ENCODE measurements around the gene TIMM21. TPM values are rescaled to one million over a fixed set of nuclear protein-coding genes. Genes with fewer than 3 reads are reported as not detected.

Gene TIMM21
- polyA plus RNA-seq: 59.2 and 73.8 TPM in 2 replicates
- polyA minus RNA-seq: 34.1 and 48.3 TPM in 2 replicates

GRCh38 chr18:74147779-74148542, at the start of gene TIMM21, which contains the start of gene FBXO15:
Gene TIMM21, plus strand, starts transcription at chr18:74148523. Its CDS starts 286 bp downstream, at chr18:74148809.
Gene FBXO15, minus strand, starts transcription at chr18:74147834. Its CDS starts 49 bp downstream, at chr18:74147785.
- H4K20me1 ChIP-seq (ENCODE audit: insufficient read depth): no peaks in the 10 kb centered on the region
- peak within 1 kb of the TSS; percentile 80 for H3K4me2 ChIP-seq (ENCODE audit: low read length)
- no peaks in the 10 kb centered on the region for H3F3A ChIP-seq (ENCODE audit: insufficient read depth, low read length, poor library complexity, severe bottlenecking)
- peak within 1 kb of the TSS; percentile 73 for H3K9ac ChIP-seq (ENCODE audit: low read length)
- peaks cover 28% of the 10 kb centered on the region for H3K79me2 ChIP-seq (replicated peaks; ENCODE audit: insufficient read depth, low read length)
- H3K36me3 ChIP-seq (ENCODE audit: insufficient read depth, low read length): no peaks in the 10 kb centered on the region
- TF ChIP-seq SMC3 (conservative IDR thresholded peaks at IDR 0.05; ENCODE audit: poor library complexity): peak; percentile 40
- no peak for TF ChIP-seq REST (IDR thresholded peaks at IDR 0.05; ENCODE audit: borderline replicate concordance)
- no peak for TF ChIP-seq EZH2 (IDR thresholded peaks at IDR 0.05; ENCODE audit: borderline replicate concordance, insufficient read depth, low read length, poor library complexity, severe bottlenecking)
- peak; percentile 41 for TF ChIP-seq RAD21 (conservative IDR thresholded peaks at IDR 0.05)
- TF ChIP-seq EP300 (conservative IDR thresholded peaks at IDR 0.05; ENCODE audit: poor library complexity, severe bottlenecking): peak; percentile 21
- TF ChIP-seq POLR2AphosphoS5 (IDR thresholded peaks at IDR 0.05): peak; percentile 86
- TF ChIP-seq CTCF (IDR thresholded peaks at IDR 0.05; ENCODE audit: poor library complexity, severe bottlenecking): peak; percentile 24
- TF ChIP-seq MXI1 (conservative IDR thresholded peaks at IDR 0.05; ENCODE audit: poor library complexity, severe bottlenecking): no peak
- TF ChIP-seq TAF1 (IDR thresholded peaks at IDR 0.05; ENCODE audit: low read depth): peak; percentile 82
- peak within 1 kb of the TSS; percentile 71 for H3K4me3 ChIP-seq (ENCODE audit: low read length)
- no peaks in the 10 kb centered on the region for H3K9me2 ChIP-seq (ENCODE audit: insufficient read depth, low read length)
- H3K27me3 ChIP-seq (ENCODE audit: insufficient read depth, low read depth, low read length): no peaks in the 10 kb centered on the region
- H3K9me3 ChIP-seq (ENCODE audit: low read length): no peaks in the 10 kb centered on the region
- H2AFZ ChIP-seq (ENCODE audit: low read depth, low read length): peak within 1 kb of the TSS; percentile 92
- H3K27ac ChIP-seq (ENCODE audit: low read length): peak within 1 kb of the TSS; percentile 87

- H3K27ac ChIP-seq (ENCODE audit: low read length): no peak overlapping the region
- peaks cover 6% of the 10 kb centered on the region for H3K9me3 ChIP-seq (ENCODE audit: low read length)
- H3K27me3 ChIP-seq (ENCODE audit: insufficient read depth, low read depth, low read length): no peaks in the 10 kb centered on the region
- no peaks in the 10 kb centered on the region for H3K9me2 ChIP-seq (ENCODE audit: insufficient read depth, low read length)
- H2AFZ ChIP-seq (ENCODE audit: low read depth, low read length): no peak overlapping the region
- H3K4me3 ChIP-seq (ENCODE audit: low read length): no peak overlapping the region
- H3F3A ChIP-seq (ENCODE audit: insufficient read depth, low read length, poor library complexity, severe bottlenecking): no peaks in the 10 kb centered on the region
- no peaks in the 10 kb centered on the region for H4K20me1 ChIP-seq (ENCODE audit: insufficient read depth)
- no peak for TF ChIP-seq SMC3 (conservative IDR thresholded peaks at IDR 0.05; ENCODE audit: poor library complexity)
- TF ChIP-seq EP300 (conservative IDR thresholded peaks at IDR 0.05; ENCODE audit: poor library complexity, severe bottlenecking): no peak
- TF ChIP-seq CTCF (IDR thresholded peaks at IDR 0.05; ENCODE audit: poor library complexity, severe bottlenecking): no peak
- TF ChIP-seq RAD21 (conservative IDR thresholded peaks at IDR 0.05): no peak
- no peak for TF ChIP-seq MXI1 (conservative IDR thresholded peaks at IDR 0.05; ENCODE audit: poor library complexity, severe bottlenecking)
- no peak overlapping the region for H3K4me2 ChIP-seq (ENCODE audit: low read length)
- no peak overlapping the region for H3K9ac ChIP-seq (ENCODE audit: low read length)
- no peaks in the 10 kb centered on the region for H3K36me3 ChIP-seq (ENCODE audit: insufficient read depth, low read length)
- H3K79me2 ChIP-seq (replicated peaks; ENCODE audit: insufficient read depth, low read length): no peaks in the 10 kb centered on the region
Measured at GRCh38 chr18:74108460-74108859, 39.9 kb upstream of the TIMM21 start.

Data from neural cell (in vitro differentiated cells).